Tongue (tissue), 2 donors: ENCODE data around the gene TEX29. TPM values are rescaled to one million over a fixed set of nuclear protein-coding genes. Genes with fewer than 3 reads are reported as not detected.
A peak's percentile ranks its signal among the peaks of the same experiment; 100 is the strongest.

Source experiments
- DNase-seq: peaks from one replicate; pipeline ENCODE4 v3.0.0-alpha.2; 2015
- total RNA-seq: library from RNA; depleted of rRNA; stranded (reverse); fragments of >200 nt; gene quantifications from one replicate; pipeline ENCODE4 v1.2.3, GENCODE V29; 2014

The TEX29 gene
- 0.72 TPM for total RNA-seq

GRCh38 chr13:111319998-111320911, at the start of gene TEX29:
TEX29 (plus strand) TSS chr13:111320642; CDS start chr13:111320891, 249 bp downstream.
- no peak for DNase-seq

GRCh38 chr13:111270765-111271698, 49.4 kb upstream of the TEX29 start:
- no peak for DNase-seq

GRCh38 chr13:111272117-111272516, 48.3 kb upstream of the TEX29 start:
- no peak for DNase-seq

GRCh38 chr13:111275382-111275781, 45.1 kb upstream of the TEX29 start:
- no peak for DNase-seq

- no peak for DNase-seq
Observed at GRCh38 chr13:111275995-111276618, 44.3 kb upstream of the TEX29 start.

- no peak for DNase-seq
Observed at GRCh38 chr13:111278258-111278657, 42.2 kb upstream of the TEX29 start.

- DNase-seq = peak; percentile 38
Observed at GRCh38 chr13:111278743-111279652, 41.4 kb upstream of the TEX29 start.

- no peak for DNase-seq
Observed at GRCh38 chr13:111280226-111280625, 40.2 kb upstream of the TEX29 start.

GRCh38 chr13:111280681-111281585, 39.5 kb upstream of the TEX29 start:
- DNase-seq = no peak

- peak; percentile 69 for DNase-seq
Observed at GRCh38 chr13:111281751-111282311, 38.6 kb upstream of the TEX29 start.

- peak; percentile 57 for DNase-seq
Observed at GRCh38 chr13:111282425-111282824, 38.0 kb upstream of the TEX29 start.

GRCh38 chr13:111282997-111283396, 37.4 kb upstream of the TEX29 start:
- no peak for DNase-seq

- no peak for DNase-seq
Observed at GRCh38 chr13:111283457-111283856, 37.0 kb upstream of the TEX29 start.

- DNase-seq = no peak
Observed at GRCh38 chr13:111283991-111284390, 36.5 kb upstream of the TEX29 start.

GRCh38 chr13:111284565-111284964, 35.9 kb upstream of the TEX29 start:
- peak; percentile 55 for DNase-seq

- no peak for DNase-seq
Observed at GRCh38 chr13:111286162-111286561, 34.3 kb upstream of the TEX29 start.

- DNase-seq = no peak
Observed at GRCh38 chr13:111286749-111287148, 33.7 kb upstream of the TEX29 start.

- DNase-seq = no peak
Observed at GRCh38 chr13:111287201-111287600, 33.2 kb upstream of the TEX29 start.

- DNase-seq = peak; percentile 67
Observed at GRCh38 chr13:111288276-111288675, 32.2 kb upstream of the TEX29 start.

GRCh38 chr13:111289251-111289650, 31.2 kb upstream of the TEX29 start:
- DNase-seq = no peak
